ENCODE data around the gene ECT2L.

Gene ECT2L

DNA sequence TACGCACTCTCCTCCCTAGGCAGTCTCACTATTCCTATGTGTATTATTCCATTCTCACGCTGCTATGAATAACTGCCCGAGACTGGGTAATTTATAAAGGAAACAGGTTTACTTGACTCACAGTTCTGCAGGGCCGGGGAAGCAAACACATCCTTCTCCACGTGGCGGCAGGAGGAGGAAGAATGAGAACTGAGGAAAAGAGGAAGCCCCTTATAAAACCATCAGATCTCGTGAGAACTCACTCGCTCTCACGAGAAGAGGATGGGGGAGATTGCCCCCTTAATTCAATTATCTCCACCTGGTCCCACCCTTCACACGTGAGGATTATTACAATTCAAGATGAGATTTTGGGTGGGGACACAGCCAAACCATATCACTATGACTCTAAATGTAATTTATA, 61.9 kb downstream of the ECT2L start:
- DNase-seq (ENCODE audit: low read depth, low spot score): no peak

DNA sequence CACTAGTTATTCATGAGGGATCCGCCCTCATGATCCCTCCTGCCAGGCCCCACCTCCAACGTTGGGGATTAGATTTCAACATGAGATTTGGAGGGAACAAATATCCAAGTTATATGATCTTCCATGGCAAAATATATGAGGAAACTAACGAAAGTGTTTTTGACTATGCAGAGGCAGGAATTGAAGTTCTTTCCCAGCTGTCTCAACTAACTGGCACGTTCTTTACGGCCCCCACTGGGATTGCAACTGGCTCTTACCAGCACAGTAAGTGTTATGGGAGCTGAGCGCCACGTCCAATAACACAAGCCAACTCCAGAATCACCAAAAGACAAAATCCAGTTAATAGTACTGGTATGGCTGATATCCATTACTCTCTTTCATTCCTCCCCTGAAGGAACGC, 66.6 kb downstream of the ECT2L start:
- DNase-seq (ENCODE audit: low read depth, low spot score): no peak

DNA sequence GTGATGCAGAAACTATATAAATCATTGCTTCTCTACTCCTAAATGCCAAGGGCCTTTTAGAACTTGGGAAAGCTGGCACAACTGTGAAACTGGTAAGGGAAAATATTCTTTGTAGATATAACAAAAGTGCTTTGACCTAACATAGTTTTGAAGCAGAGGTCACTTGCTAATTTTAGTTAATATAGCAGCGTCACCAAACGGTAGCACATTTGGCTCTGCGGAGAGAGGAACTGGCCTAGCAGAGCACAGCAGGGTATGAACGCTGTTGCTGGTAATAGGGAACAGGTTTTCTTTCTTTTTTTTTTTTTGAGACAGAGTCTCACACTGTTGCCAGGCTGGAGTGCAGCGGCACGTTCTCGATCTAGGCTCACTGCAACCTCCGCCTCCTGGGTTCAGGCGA, 67.4 kb downstream of the ECT2L start:
- DNase-seq (ENCODE audit: low read depth, low spot score): no peak

DNA sequence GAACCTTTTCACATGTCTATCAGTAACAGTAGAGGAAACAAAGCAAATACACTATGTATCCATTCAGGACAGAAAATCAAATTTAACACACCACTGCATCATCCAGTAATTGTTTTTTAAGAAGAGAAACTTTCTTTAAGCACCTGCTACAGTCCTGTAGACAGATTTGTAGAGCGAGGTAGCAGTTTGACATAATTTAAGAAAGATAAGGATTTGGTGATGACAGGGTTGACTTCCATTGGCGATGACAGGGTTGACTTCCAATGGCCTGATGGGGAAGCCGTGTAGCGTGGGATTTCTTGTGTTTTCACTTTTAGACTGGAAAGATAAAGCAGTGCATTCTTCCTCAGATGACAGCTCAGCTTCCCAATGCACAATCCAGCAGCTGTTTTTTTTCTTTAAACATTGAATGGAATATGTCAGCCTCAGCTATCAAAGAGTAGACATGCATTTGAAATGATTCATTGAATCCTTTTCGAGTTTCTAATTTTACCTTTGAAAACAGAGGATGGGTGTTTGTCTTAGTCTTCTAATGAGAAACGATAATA, 68.5 kb downstream of the ECT2L start:
- DNase-seq (ENCODE audit: low read depth, low spot score): no peak

DNA sequence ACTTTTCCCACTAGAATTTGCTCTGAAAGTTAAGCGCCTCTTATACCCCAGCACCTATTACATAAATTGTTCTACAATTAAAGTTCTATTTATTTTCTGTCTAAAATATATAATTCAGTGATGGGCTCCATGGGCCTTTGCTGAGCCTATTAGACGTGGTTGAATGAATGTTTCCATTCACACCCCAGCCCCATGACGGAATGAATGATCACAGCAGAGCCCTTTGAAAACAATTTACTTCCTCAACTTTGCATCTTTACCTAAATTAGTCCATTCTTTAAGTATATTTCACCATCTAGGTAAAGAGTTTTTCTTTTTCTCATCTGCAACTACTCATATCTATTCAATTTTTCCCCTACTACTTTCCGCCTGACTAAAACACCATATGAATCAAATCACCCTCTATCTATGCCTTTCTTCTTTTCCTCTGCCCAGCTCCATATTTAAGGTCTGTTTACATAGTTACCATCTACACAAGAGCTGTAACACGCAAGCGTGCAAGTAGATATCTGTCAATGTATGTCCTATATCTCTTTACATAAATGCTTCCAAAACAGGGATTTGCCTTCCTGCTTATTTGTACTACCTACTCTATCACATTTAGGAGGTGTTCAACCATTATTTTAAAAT, 69.7 kb downstream of the ECT2L start:
- no peak for DNase-seq (ENCODE audit: low read depth, low spot score)

DNA sequence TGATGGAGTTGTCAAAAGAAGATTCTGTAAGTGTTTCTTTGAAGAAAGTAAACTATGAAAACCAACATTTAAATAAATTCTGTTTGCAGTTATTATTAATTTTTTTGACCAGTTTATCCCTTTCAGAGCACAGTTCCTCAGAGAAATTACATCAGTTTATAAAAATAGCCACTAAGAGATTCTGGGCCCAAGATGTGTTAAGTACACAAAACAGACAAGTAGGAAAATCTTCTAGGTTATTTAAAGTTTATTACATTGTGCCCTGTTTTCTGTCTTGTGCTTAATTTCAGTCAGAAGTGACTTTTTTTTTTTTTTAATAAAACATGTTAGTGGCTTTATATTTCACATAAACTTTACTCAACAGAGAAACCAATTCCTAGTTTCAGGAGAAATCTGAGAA, 72.3 kb downstream of the ECT2L start:
- no peak for DNase-seq (ENCODE audit: low read depth, low spot score)

DNA sequence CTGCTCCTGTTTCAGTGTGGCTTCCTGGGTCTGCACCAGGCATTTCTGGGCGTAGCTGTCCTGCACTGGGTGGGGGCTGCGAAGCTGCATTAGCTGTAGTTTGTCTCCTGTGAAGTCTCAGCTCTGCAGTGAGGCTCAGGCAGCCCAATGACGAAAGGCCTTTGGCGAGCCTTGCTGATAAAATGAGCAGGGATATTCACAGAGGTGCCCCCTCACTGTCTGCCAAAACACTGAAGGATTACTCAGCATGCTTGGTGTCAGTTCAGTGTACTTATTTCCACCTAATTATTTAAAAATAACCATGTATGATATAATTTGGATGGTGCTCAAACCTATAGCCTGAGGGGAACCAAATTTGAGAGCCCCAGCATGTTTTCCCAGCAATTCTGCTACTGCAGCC, 73.5 kb downstream of the ECT2L start:
- DNase-seq (ENCODE audit: low read depth, low spot score): no peak

DNA sequence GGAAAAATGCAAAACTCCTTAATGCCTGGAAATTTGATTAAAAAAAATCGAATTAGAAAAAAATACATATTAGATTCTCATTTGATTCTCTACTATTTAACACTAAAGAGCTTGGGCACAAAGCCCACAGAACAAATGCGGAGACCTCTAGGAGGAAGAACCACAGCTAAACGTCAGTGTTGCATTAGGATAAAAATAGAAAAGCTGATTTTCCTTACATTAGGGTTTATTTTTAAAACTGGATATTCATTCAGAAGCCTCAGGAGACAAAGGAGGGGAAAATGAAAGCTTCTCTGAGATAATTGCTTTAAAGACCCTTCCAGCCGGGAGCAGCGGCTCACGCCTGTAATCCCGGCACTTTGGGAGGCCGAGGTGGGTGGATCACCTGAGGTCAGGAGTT, 77.3 kb downstream of the ECT2L start:
- no peak for DNase-seq (ENCODE audit: low read depth, low spot score)

DNA sequence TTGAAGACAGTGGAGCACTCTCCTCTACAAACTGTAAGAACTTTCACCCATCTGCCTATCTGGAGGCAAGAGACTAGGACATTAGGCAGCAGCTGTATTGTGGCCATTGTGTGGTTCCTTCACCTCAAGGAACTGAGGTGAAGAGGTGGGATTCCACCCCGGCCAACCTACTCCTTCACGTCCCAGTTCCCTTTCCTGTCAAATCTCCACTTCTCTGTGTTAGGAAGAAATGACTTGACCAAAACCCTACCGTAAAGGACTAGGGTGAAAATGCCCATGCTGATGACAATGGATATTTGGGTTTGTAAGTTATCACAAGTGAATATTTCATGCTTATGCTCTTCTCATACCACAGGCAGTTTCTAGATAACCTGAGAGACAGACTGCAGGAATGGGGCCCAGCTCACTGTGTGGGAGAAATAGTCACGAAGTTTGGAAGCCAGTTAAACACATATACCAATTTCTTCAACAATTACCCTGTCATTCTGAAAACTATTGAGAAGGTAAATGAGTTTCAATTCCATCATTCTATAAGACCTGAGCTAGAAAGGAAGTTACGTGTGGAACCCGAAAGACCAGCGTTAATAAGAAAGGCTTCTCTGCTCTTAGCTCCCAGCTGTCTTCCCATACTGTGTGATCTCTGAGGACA, 86.6 kb downstream of the ECT2L start:
- DNase-seq (ENCODE audit: low read depth, low spot score): no peak

DNA sequence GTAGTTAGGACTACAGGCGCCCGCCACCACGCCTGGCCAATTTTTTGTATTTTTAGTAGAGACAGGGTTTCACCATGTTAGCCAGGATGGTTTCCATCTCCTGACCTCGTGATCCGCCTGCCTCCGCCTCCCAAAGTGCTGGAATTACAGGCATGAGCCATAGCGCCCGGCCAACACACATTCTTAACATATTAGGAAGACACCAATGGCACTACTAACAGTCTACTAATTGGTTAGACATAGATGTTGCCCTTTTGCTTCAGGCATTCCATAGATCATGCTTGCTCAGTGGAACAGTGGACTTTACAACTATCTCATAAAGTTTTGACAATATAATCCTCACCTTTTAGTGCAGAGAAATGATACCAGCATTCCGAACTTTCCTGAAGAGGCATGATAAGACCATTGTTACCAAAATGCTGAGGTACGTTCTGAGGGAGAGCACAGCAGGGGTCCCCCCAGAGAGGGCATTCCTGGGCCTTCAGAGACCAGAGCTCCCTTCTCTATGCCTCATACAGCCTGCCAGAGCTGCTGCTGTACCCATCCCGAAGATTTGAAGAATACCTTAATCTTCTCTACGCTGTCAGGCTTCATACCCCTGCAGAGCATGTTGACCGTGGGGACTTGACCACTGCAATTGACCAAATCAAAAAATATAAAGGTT, 89.4 kb downstream of the ECT2L start:
- no peak for DNase-seq (ENCODE audit: low read depth, low spot score)

DNA sequence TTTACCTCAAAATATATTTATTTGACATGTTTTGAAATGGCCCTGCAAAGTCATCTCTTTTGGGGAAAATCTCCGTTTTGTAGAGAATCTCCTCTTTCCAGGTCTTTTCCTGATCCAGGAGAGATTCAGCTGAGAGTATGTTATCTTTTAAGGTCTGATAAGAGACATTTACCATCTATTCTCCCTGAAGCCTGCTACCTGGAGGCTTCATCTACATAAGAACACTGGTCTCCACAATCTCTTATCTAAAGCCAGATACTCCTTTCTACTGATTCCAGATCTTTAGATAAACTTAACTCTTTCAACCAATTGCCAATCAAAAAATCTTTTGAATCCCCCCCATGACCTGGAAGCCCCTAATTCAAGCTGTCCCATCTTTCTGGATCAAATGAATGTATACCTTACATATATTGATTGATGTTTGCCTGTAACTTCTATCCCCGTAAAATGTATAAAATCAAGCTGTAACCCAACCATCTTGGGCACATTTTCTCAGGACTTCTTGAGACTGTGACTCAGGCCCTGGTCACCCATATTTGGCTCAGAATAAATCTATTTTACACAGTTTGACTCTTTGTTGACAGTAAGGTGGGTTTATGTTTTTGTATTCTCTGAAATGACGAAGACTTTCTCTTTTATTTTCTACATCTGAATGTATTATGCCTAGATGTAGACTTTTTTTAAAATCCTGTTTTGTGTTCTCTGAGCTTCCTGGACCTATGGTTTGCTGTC, 95.5 kb downstream of the ECT2L start:
- no peak for DNase-seq (ENCODE audit: low read depth, low spot score)

DNA sequence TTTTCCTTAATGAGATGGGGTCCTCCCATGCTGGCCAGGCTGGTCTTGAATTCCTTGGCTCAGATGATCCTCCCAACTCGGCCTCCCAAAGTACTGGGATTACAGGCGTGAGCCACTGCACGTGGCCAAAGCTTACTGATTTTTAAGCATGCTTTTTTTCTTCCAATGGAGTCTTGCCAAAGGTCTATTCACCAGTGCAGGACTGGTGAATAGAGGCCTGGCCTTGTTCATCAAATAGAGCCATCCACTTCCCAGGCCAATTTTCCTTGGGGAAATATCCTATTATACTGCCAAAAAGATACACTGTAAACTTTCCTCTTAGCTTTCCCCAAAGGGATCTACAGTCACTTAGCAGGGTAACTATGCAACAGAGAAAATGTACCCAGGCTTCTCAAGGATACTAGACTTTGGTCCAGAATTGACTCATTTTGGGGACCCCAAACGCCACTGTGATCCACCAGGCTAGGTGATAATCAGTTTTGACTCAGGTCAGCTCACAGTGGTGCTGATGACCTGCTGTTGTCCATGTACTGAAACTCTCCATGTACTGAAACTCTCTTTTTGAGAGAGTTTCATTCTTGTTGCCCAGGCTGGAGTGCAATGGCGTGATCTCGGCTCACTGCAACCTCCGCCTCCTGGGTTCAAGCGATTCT, 100.3 kb downstream of the ECT2L start:
- no peak for DNase-seq (ENCODE audit: low read depth, low spot score)

DNA sequence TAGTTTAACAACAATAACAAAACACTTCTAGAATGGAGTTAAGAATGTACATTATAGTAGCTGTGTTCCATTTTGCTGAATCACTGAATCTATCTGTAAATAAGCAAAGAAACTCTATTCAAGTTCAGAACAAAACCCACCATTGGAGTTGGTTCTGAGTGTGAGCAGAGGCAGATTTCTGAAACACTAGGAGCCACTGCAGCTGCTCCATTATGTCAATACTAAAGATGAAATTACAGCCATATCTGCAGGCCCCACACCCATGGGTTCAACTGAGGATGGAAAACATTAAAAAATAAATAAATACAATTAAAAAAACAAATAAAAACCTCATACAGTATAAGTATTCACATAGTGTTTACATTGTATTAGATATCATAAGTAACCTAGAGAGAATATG, 101.1 kb downstream of the ECT2L start:
- DNase-seq (ENCODE audit: low read depth, low spot score): no peak

DNA sequence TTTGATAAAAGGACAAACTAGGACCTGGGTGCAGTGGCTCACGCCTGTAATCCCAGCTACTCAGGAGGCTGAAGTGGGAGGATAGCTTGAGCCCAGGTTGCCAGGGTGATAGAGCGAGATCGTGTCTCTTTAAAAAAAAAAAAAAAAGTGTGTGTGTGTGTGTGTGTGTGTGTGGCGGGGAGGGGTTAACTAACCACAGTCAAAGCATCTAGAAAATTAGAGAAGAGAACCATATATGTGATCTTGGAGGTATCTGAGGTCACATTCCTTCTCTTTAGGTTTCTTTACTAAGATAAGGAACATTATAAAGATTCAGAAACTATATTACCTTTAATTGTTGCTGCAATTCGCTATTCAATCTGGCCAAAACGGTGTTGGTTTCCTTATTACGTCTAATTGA, 111.3 kb downstream of the ECT2L start:
- no peak for DNase-seq (ENCODE audit: low read depth, low spot score)

DNA sequence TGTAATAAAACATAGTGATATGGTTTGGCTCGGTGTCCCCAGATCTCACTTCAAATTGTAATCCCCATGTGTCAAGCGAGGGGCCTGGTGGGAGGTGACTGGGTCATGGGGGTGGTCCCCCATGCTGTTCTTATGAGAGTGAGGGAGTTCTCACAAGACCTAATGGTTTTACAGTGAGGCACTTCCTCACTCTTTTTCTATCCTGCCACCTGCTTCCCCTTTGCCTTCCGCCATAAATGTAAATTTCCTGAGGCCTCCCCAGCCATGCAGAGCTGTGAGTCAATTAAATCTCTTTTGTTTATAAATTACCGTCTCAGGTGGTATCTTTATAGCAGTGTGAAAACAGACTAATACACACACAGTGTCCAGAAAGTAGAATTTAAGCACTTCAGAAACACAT, 113.6 kb downstream of the ECT2L start:
- DNase-seq (ENCODE audit: low read depth, low spot score): no peak

DNA sequence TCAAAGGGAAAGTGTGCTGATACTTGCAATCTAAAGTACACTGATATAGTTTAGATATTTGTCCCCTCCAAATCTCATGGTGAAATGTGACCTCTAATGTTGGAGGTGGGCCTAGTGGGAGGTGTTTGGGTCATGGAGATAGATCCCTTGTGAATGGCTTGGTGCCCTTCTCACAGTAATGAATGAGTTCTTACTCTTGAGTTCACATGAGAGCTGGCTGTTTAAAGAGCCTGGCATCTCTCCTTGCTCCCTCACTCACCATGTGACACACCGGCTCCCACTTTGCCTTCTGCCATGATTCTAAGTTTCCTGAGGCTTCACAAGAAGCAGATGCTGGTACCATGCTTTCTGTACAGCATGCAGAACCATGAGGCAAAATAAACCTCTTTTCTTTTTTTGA, 114.1 kb downstream of the ECT2L start:
- DNase-seq (ENCODE audit: low read depth, low spot score): no peak

DNA sequence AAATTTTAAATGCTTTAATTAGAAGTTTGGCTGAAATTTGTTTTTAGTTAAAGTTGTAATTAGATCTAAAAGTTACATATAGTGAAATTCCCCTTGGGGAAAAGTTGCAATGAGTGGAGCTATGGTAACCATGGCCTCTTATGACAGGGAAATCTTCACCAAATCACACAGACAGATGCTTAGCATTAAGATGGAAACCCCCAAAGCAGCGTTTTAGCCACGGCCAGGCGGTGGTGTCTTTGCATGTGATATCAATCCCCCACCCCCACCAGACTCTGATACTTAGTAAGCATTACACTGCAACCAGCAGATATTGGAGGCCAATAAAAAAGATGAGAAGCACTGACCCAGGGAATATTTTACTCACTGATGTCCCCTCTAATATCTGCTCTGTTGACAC, 116.4 kb downstream of the ECT2L start:
- no peak for DNase-seq (ENCODE audit: low read depth, low spot score)

DNA sequence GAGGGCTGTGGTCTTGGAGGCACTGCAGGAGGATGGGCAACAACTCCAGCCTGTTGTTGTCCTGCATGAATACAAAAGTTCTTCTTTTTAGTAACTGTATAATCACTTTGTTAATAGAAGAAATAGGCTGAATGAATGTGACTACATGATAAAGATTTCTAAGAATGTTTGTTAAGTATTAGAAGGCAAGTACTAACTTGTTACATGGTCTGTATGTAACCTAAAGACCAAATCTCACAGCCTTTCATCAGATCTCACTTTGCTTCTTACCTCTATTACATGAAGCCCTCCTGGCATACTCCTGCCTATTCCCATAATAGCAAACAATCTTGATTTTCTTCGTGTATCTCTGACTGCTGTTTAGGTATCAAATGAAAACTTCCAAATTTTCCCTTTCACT, 118.8 kb downstream of the ECT2L start:
- no peak for DNase-seq (ENCODE audit: low read depth, low spot score)

DNA sequence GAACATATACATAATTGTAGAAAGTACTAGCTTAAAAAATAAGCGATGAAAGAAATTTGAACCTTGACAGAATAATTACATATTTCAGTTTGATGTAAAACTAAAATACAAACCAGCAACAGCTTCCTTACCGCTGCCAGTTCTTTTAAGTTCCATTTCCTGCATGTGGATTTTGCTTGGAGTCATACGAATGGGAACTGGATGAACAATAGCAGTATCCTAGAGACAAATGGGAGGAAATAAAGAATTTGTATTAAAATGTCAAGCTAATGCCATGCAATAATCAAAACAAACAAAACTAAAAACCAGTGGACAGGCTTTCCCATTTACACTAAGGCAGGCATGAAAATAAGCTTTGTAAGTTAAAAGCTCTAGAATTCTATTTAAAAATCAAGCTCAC, 125.0 kb downstream of the ECT2L start:
- no peak for DNase-seq (ENCODE audit: low read depth, low spot score)

DNA sequence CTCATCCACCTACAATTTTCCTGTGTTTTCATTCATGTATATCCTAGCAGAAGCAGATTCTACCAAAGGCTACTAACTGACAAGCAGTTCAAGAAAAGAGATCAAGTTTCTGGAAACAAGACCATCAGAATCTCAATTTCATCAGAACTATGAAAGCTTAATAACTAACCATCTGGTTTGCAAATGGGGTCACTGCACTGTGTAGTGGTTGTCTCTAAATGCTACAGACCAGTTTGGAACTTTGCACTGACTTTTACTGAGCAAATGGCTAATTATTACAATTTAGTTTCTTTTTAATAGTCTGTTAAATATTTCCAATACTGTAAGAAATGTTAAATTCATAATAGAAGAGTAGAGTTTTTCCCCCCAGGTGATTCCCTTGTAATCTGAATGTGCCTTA, 127.7 kb downstream of the ECT2L start:
- DNase-seq (ENCODE audit: low read depth, low spot score): no peak

DNA sequence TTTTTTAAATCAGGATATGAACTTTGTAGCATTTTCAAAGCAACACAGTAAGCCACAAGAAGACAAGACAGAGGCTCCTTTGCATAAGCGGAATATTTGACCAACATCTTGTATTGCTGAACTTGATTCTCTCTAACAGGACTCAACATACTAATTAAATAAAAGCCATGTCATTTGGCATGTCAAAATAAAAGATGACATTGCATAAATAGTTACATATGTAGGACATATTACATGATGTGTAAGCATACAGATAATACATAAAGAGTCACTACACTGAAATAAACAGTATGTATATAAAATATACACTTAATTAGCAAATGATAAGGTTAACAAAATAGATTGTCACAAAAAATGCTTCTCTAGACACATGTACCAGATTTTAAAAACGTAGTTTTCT, 129.9 kb downstream of the ECT2L start:
- no peak for DNase-seq (ENCODE audit: low read depth, low spot score)

DNA sequence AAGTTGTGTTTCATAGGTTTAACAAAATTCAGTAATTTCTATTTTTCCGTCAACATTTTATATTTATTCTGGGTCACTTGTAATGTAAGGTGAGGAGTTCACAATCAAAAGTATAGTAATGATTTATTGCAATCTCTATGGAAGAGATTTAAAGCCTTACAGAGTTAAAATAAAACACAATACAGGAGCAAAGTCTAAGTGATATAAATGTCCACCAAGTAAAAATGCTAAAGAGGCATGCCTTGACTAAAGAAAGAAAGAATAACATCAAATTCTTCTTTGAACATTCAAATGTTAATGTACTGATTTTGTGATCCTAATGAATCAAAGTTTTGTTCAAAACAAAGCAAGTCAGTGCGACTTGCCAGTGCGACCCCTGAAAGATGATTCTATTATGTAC, 130.7 kb downstream of the ECT2L start:
- no peak for DNase-seq (ENCODE audit: low read depth, low spot score)
